H9 (cell line): ENCODE measurements around the gene DUOX1. TPM values are rescaled to one million over a fixed set of nuclear protein-coding genes. Genes with fewer than 3 reads are reported as not detected.

Experiments used
- DNase-seq: peaks from one replicate; pipeline ENCODE4 v3.0.0-alpha.2; 2017
- H2AFZ ChIP-seq: one replicate; pipeline ENCODE4 v1.6.1; 2013; ENCODE audit warnings: mild to moderate bottlenecking, low read length, control low read depth, moderate library complexity
- H2AK5ac ChIP-seq: 2 replicates; pipeline ENCODE4 v1.6.1; 2013; ENCODE audit warnings: low read length, control low read depth, mixed read lengths; ENCODE audit not compliant: insufficient read length
- H2BK120ac ChIP-seq: one replicate; pipeline ENCODE4 v1.6.1; 2013; ENCODE audit warnings: low read depth, mild to moderate bottlenecking, low read length, control low read depth, inconsistent platforms; ENCODE audit not compliant: poor library complexity, severe bottlenecking
- H2BK12ac ChIP-seq: 2 replicates; pipeline ENCODE4 v1.6.1; 2013; ENCODE audit warnings: low read length, control low read depth, mixed read lengths, low read depth; ENCODE audit not compliant: insufficient read length
- H2BK15ac ChIP-seq: 2 replicates; pipeline ENCODE4 v1.6.1; 2013; ENCODE audit warnings: low read depth, low read length, control low read depth
- H2BK20ac ChIP-seq: one replicate; pipeline ENCODE4 v1.6.1; 2013; ENCODE audit warnings: low read depth, mild to moderate bottlenecking, low read length, control low read depth, inconsistent platforms; ENCODE audit not compliant: poor library complexity, severe bottlenecking
- H2BK5ac ChIP-seq: 2 replicates; pipeline ENCODE4 v1.6.1; 2013; ENCODE audit warnings: low read length, control low read depth, mixed read lengths; ENCODE audit not compliant: insufficient read length
- H3K14ac ChIP-seq: 2 replicates; pipeline ENCODE4 v1.6.1; 2013; ENCODE audit warnings: low read length, control low read depth; ENCODE audit not compliant: insufficient read depth
- H3K18ac ChIP-seq: 2 replicates; pipeline ENCODE4 v1.6.1; 2013; ENCODE audit warnings: low read depth, mild to moderate bottlenecking, mixed read lengths, low read length, control low read depth; ENCODE audit not compliant: insufficient read length
- H3K23ac ChIP-seq: 2 replicates; pipeline ENCODE4 v1.6.1; 2013; ENCODE audit warnings: low read length, control low read depth, mixed read lengths, low read depth; ENCODE audit not compliant: insufficient read length
- H3K23me2 ChIP-seq: 2 replicates; pipeline ENCODE4 v1.6.1; 2013; ENCODE audit warnings: low read depth, mild to moderate bottlenecking, mixed read lengths, low read length, control low read depth; ENCODE audit not compliant: insufficient read length, poor library complexity, severe bottlenecking
- H3K27ac ChIP-seq: 2 replicates; pipeline ENCODE4 v1.5.1; 2013; ENCODE audit warnings: low read length, control low read depth, mixed read lengths, low read depth; ENCODE audit not compliant: insufficient read length
- H3K27me3 ChIP-seq: 2 replicates; pipeline ENCODE4 v1.6.1; 2013; ENCODE audit warnings: low read length, control low read depth, inconsistent platforms; ENCODE audit not compliant: insufficient read depth
- H3K4ac ChIP-seq: 2 replicates; pipeline ENCODE4 v1.6.1; 2013; ENCODE audit warnings: low read depth, mild to moderate bottlenecking, control low read depth, inconsistent platforms, low read length, moderate library complexity
- H3K4me1 ChIP-seq: 2 replicates; pipeline ENCODE4 v1.6.1; 2013; ENCODE audit warnings: low read length, control low read depth, inconsistent platforms; ENCODE audit not compliant: insufficient read depth
- H3K4me2 ChIP-seq: 2 replicates; pipeline ENCODE4 v1.6.1; 2013; ENCODE audit warnings: low read length, control low read depth, mixed read lengths; ENCODE audit not compliant: insufficient read length, insufficient read depth
- H3K56ac ChIP-seq: 2 replicates; pipeline ENCODE4 v1.6.1; 2013; ENCODE audit warnings: low read depth, mild to moderate bottlenecking, mixed read lengths, low read length, control low read depth; ENCODE audit not compliant: insufficient read length
- H3K79me1 ChIP-seq: 2 replicates; pipeline ENCODE4 v1.6.1; 2013; ENCODE audit warnings: low read depth, mild to moderate bottlenecking, moderate library complexity, low read length, control low read depth, inconsistent platforms; ENCODE audit not compliant: insufficient read depth, poor library complexity, severe bottlenecking
- H3K79me2 ChIP-seq: 2 replicates; pipeline ENCODE4 v1.6.1; 2013; ENCODE audit warnings: low read length, control low read depth, inconsistent platforms; ENCODE audit not compliant: insufficient read depth
- H3K9ac ChIP-seq: 2 replicates; pipeline ENCODE4 v1.6.1; 2013; ENCODE audit warnings: low read length, control low read depth, mixed read lengths; ENCODE audit not compliant: insufficient read length; ENCODE audit errors: extremely low read depth
- H3K9me3 ChIP-seq: one replicate; pipeline ENCODE4 v1.6.1; 2013; ENCODE audit warnings: low read depth, low read length, inconsistent platforms; ENCODE audit not compliant: control insufficient read depth
- H3T11ph ChIP-seq: one replicate; pipeline ENCODE4 v1.6.1; 2013; ENCODE audit warnings: mild to moderate bottlenecking, low read length, control low read depth, inconsistent platforms
- H4K20me1 ChIP-seq: one replicate; pipeline ENCODE4 v1.6.1; 2013; ENCODE audit not compliant: control insufficient read depth, insufficient read length, insufficient read depth
- H4K5ac ChIP-seq: 2 replicates; pipeline ENCODE4 v1.6.1; 2013; ENCODE audit warnings: low read depth, mild to moderate bottlenecking, mixed read lengths, low read length, control low read depth; ENCODE audit not compliant: insufficient read length
- H4K8ac ChIP-seq: replicated peaks from 2 replicates; pipeline ENCODE4 v1.6.1; 2013; ENCODE audit warnings: low read length, control low read depth, mixed read lengths, low read depth; ENCODE audit not compliant: insufficient read length
- H4K91ac ChIP-seq: 2 replicates; pipeline ENCODE4 v1.6.1; 2013; ENCODE audit warnings: low read depth, mild to moderate bottlenecking, moderate library complexity, mixed read lengths, low read length, control low read depth; ENCODE audit not compliant: insufficient read length
- H3K27ac Mint-ChIP-seq, 3 experiments: 2 replicates in 2 of 3; 3 replicates in 1 of 3; pipeline ENCODE4 v1.8.0; 2020 to 2021; ENCODE audit warnings: mixed read lengths in 3 of 3, mild to moderate bottlenecking in 1 of 3, moderate library complexity in 1 of 3
- H3K27me3 Mint-ChIP-seq: 2 replicates; pipeline ENCODE4 v1.8.0; 2021; ENCODE audit warnings: low read depth, mild to moderate bottlenecking, moderate library complexity, mixed read lengths
- H3K36me3 Mint-ChIP-seq, 3 experiments: 2 replicates in 2 of 3; 3 replicates in 1 of 3; pipeline ENCODE4 v1.8.0; 2020 to 2021; ENCODE audit warnings: low read depth in 3 of 3, mixed read lengths in 3 of 3; ENCODE audit not compliant: insufficient read depth in 1 of 3
- H3K4me1 Mint-ChIP-seq, 2 experiments: 2 replicates each; pipeline ENCODE4 v1.8.0; 2020; ENCODE audit warnings: mixed read lengths in 2 of 2
- H3K4me3 Mint-ChIP-seq, 2 experiments: 2 replicates in 1 of 2; 3 replicates in 1 of 2; pipeline ENCODE4 v1.8.0; 2020 to 2021; ENCODE audit warnings: mild to moderate bottlenecking in 2 of 2, mixed read lengths in 2 of 2, moderate library complexity in 1 of 2
- H3K9me3 Mint-ChIP-seq, 2 experiments: 2 replicates in 1 of 2; 3 replicates in 1 of 2; pipeline ENCODE4 v1.8.0; 2020; ENCODE audit warnings: mild to moderate bottlenecking in 2 of 2, mixed read lengths in 2 of 2, moderate library complexity in 1 of 2
- WGBS: extraction: QIAGEN DNeasy Blood & Tissue Kit; methylation state at CpG from one replicate; pipeline ENCODE4 v1.1.7; 2013; ENCODE audit warnings: missing lambda C conversion rate, low lambda C conversion rate, mixed read lengths; ENCODE audit not compliant: insufficient read length; ENCODE audit errors: extremely low coverage; 5-methylcytosine and 5-hydroxymethylcytosine counted together
- total RNA-seq: library from RNA; stranded (reverse); gene quantifications from 2 replicates; pipeline ENCODE4 v1.2.1, GENCODE V29; 2021
- TF ChIP-seq, protein P1 (sequence below): fragments of 200-600 bp; sonication (generic); conservative IDR thresholded peaks from 3 replicates; pipeline ENCODE4 v1.8.0; 2021; ENCODE audit warnings: antibody characterized with exemption, mild to moderate bottlenecking

DUOX1 gene
- total RNA-seq, 1 experiment from 2014 or later = 2.6 TPM

DNA sequence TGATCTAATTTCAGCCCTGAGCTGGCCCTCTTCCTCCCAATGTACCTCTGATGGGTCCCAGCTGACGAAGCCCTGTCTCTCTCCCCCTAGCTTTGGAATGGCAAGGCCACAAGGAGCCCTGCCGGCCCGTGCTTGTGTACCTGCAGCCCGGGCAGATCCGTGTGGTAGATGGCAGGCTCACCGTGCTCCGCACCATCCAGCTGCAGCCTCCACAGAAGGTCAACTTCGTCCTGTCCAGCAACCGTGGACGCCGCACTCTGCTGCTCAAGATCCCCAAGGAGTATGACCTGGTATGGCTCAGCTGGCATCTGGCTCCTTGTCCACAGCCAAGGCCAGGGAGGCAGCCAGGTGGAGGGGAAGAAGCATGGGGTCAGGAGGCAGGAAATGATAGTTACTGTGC lies 14.2 kb downstream of the DUOX1 start:
- no peak overlapping the region for H4K5ac ChIP-seq
- H3K14ac ChIP-seq = no peak overlapping the region
- no peak overlapping the region for H2BK15ac ChIP-seq
- Mint-ChIP-seq H3K27ac (no peak overlapping the region), H3K4me3 (no peak overlapping the region), H3K36me3 (no peaks in the 10 kb centered on the region), H3K4me1 (peaks cover 2 to 4% of the 10 kb centered on the region in 2 experiments; a peak in 3 of 4 replicates), H3K27me3 (peaks cover 25% of the 10 kb centered on the region), H3K9me3 (no peaks in the 10 kb centered on the region; a peak in 1 of 5 replicates)
- no peak overlapping the region for H3K23ac ChIP-seq
- H3K23me2 ChIP-seq = no peaks in the 10 kb centered on the region
- no peak overlapping the region for H2BK5ac ChIP-seq
- no peak overlapping the region for H3K27ac ChIP-seq
- no peak overlapping the region for H2AK5ac ChIP-seq
- H3K9me3 ChIP-seq = no peaks in the 10 kb centered on the region
- H3K27me3 ChIP-seq = no peaks in the 10 kb centered on the region; the same call in 1 of the 2 replicates
- no peak overlapping the region for H2AFZ ChIP-seq
- no peak overlapping the region for H3K18ac ChIP-seq
- H3T11ph ChIP-seq = no peak overlapping the region
- WGBS = no CpG with 5 or more reads among the region's 11 CpGs
- no peak overlapping the region for H2BK20ac ChIP-seq
- H4K91ac ChIP-seq = no peak overlapping the region
- H3K4me2 ChIP-seq = no peak overlapping the region
- no peak overlapping the region for H3K4ac ChIP-seq
- TF ChIP-seq, protein P1, sequence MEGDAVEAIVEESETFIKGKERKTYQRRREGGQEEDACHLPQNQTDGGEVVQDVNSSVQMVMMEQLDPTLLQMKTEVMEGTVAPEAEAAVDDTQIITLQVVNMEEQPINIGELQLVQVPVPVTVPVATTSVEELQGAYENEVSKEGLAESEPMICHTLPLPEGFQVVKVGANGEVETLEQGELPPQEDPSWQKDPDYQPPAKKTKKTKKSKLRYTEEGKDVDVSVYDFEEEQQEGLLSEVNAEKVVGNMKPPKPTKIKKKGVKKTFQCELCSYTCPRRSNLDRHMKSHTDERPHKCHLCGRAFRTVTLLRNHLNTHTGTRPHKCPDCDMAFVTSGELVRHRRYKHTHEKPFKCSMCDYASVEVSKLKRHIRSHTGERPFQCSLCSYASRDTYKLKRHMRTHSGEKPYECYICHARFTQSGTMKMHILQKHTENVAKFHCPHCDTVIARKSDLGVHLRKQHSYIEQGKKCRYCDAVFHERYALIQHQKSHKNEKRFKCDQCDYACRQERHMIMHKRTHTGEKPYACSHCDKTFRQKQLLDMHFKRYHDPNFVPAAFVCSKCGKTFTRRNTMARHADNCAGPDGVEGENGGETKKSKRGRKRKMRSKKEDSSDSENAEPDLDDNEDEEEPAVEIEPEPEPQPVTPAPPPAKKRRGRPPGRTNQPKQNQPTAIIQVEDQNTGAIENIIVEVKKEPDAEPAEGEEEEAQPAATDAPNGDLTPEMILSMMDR = no peak
- H2BK12ac ChIP-seq = no peak overlapping the region
- H3K79me1 ChIP-seq = no peaks in the 10 kb centered on the region
- H3K9ac ChIP-seq = no peak overlapping the region
- no peak overlapping the region for H4K8ac ChIP-seq
- no peak overlapping the region for H2BK120ac ChIP-seq
- H3K79me2 ChIP-seq = no peaks in the 10 kb centered on the region
- H4K20me1 ChIP-seq = no peaks in the 10 kb centered on the region
- no peak overlapping the region for H3K56ac ChIP-seq
- no peak for DNase-seq
- H3K4me1 ChIP-seq = no peaks in the 10 kb centered on the region; the same call in 1 of the 2 replicates
